ENCODE measurements around the gene DIS3L2.

DNA sequence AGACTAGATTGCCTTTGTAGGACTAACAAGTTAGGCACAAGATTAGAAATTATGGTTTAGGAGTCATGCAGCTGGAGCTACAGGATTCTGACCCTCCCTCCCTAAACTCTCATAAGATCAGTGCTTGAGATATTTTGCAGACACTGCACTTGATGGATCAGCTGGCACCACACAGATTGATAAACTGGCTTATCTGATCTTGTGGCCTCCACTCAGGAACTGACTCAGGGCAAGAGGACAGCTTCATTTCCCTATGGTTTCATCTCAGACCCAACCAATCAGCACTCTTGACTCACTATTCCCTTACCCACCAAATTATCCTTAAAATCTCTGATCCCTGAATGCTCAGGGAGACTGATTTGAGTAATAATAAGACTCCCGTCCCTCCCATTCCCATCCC lies 152.3 kb downstream of the DIS3L2 start:
- TF ChIP-seq, protein P1, sequence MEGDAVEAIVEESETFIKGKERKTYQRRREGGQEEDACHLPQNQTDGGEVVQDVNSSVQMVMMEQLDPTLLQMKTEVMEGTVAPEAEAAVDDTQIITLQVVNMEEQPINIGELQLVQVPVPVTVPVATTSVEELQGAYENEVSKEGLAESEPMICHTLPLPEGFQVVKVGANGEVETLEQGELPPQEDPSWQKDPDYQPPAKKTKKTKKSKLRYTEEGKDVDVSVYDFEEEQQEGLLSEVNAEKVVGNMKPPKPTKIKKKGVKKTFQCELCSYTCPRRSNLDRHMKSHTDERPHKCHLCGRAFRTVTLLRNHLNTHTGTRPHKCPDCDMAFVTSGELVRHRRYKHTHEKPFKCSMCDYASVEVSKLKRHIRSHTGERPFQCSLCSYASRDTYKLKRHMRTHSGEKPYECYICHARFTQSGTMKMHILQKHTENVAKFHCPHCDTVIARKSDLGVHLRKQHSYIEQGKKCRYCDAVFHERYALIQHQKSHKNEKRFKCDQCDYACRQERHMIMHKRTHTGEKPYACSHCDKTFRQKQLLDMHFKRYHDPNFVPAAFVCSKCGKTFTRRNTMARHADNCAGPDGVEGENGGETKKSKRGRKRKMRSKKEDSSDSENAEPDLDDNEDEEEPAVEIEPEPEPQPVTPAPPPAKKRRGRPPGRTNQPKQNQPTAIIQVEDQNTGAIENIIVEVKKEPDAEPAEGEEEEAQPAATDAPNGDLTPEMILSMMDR (IDR thresholded peaks at IDR 0.05; ENCODE audit: low read depth, low read length): no peak
- TF ChIP-seq EZH2phosphoT487 (IDR thresholded peaks at IDR 0.05; ENCODE audit: low read depth): no peak

Measured in OCI-LY3 (cell line).